Skeletal muscle tissue (tissue), 4 donors: ENCODE data around the gene SERPINB6. TPM values are rescaled to one million over a fixed set of nuclear protein-coding genes. Genes with fewer than 3 reads are reported as not detected.
"Not testable (repeated sequence)": the region's sequence is repeated elsewhere in the genome, so short reads cannot be mapped to it uniquely, and the experiment has no call there.

ENCODE experiments used
- H3K27ac ChIP-seq: one replicate; pipeline ENCODE4 v1.7.0; 2013; ENCODE audit warnings: mild to moderate bottlenecking, low read depth, low read length, inconsistent platforms
- H3K27me3 ChIP-seq, 3 donors: one replicate each; pipeline ENCODE4 v1.7.0; 2013; ENCODE audit warnings: low read length in 3 of 3; ENCODE audit not compliant: control insufficient read depth in 3 of 3, insufficient read depth in 3 of 3
- H3K36me3 ChIP-seq, 3 donors: one replicate each; pipeline ENCODE4 v1.7.0; 2013; ENCODE audit warnings: low read length in 3 of 3; ENCODE audit not compliant: control insufficient read depth in 3 of 3, insufficient read depth in 3 of 3
- H3K4me1 ChIP-seq, 3 donors: one replicate each; pipeline ENCODE4 v1.7.0; 2013; ENCODE audit warnings: low read length in 3 of 3, mild to moderate bottlenecking in 3 of 3; ENCODE audit not compliant: control insufficient read depth in 3 of 3, insufficient read depth in 3 of 3
- H3K4me3 ChIP-seq, 3 donors: one replicate each; pipeline ENCODE4 v1.7.0; 2013; ENCODE audit warnings: low read length in 3 of 3
- H3K9ac ChIP-seq, 3 donors: one replicate each; pipeline ENCODE4 v1.7.0; 2013; ENCODE audit warnings: low read length in 3 of 3, mild to moderate bottlenecking in 3 of 3, moderate library complexity in 2 of 3, low read depth in 1 of 3
- H3K9me3 ChIP-seq, 3 donors: one replicate each; pipeline ENCODE4 v1.7.0; 2013; ENCODE audit warnings: low read length in 3 of 3; ENCODE audit not compliant: control insufficient read depth in 3 of 3
- total RNA-seq: library from RNA; depleted of rRNA; stranded (reverse); fragments of >200 nt; gene quantifications from one replicate; pipeline ENCODE4 v1.2.3, GENCODE V29; 2014
- donor health status: Osteomylitis.

Gene SERPINB6
- total RNA-seq, 1 donor from 2014 or later: 52.7 TPM

DNA sequence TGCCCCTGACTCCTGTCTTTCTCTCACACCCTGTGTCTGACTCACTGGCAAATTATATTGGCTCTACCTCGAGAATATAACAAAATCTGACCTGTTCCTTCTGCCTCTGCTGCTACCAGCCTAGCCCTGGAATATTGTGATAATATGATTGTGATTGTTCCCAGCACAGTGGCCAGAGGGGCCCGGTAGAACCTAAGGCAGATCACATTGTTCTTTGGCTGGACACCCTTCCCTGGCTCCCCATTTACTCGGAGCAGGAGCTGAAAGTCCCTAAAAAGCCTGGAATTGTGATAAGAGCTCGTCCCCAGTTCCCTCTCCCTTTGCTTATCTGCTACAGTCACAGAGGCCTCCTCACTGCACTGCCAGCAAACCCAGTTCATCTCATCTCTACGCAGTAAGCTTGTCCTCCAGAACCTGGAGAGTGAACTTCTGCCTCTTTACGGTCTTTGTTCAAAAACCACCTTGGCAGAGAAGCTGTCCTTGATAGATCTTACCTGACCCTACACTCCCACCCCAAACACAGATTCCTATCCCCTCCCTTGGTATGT, 21.8 kb downstream of the SERPINB6 start:
- H3K27ac ChIP-seq: no peak overlapping the region
- no peak overlapping the region for H3K9ac ChIP-seq
- peaks cover 19 to 25% (median 19%) of the 10 kb centered on the region in 3 donors for H3K4me1 ChIP-seq
- H3K36me3 ChIP-seq: peaks cover 15 to 19% (median 15%) of the 10 kb centered on the region in 3 donors
- no peaks in the 10 kb centered on the region for H3K27me3 ChIP-seq
- H3K9me3 ChIP-seq: no peaks in the 10 kb centered on the region
- H3K4me3 ChIP-seq: no peak overlapping the region

DNA sequence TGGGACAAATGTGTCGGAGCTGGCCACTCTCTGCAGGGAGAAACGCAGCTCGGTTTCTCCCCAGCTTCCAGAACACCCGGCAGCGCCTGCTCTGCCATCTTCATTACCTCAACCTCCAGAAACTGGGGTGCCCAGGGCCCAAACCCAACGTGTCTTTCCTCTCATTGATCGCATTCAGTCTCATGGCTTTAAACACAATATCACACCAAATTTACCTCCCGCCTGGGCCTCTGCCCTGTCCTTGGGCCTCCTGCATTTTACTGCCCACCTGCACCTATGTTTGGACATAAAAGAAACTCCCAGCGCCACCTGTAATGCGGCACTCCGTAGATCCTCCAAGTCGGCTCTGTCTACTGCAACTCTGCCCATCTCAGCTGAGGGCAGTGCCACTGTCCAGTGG, 22.2 kb downstream of the SERPINB6 start:
- H3K36me3 ChIP-seq: peaks cover 15 to 19% (median 15%) of the 10 kb centered on the region in 3 donors
- H3K27ac ChIP-seq: no peak overlapping the region
- no peak overlapping the region for H3K9ac ChIP-seq
- no peaks in the 10 kb centered on the region for H3K27me3 ChIP-seq
- no peaks in the 10 kb centered on the region for H3K9me3 ChIP-seq
- H3K4me1 ChIP-seq: peaks cover 19 to 25% (median 19%) of the 10 kb centered on the region in 3 donors
- no peak overlapping the region for H3K4me3 ChIP-seq

DNA sequence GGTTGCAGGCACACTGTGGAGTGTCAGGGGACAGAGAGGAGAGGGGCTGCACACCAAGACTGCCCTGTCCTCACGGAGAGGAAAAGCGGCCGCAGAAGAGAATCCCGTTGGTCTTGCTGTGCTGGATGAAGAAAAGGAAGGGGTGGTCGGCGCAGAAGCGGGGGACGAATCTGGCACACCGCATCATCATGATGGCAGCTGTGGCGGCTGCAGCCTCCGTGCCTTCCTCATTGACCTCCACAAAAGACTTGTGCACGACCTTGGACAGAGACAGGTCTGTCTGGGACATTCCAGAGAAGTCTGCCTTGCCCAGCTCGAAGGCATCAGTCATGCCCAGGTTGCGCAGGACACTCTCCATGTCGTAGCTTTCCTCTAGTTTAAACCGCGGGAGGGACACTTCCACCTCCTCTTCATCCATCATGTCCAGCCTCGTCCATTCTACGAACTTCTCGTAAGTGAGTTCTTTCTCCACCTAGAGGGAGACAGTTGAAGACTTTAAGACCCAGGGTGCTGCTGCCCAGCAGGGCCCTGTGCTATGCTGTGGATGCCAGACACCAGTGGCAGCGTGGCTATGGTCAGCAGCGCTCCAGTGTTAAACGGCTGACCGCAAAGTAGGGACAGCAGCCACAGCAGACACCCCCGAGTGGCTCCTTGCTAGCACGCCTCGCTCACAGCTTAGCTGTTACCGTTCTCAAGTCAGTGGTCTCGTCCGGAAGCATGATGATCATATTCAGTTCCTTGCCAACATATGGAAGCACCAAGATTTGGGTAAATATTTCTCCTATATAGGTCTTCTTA, 22.9 kb downstream of the SERPINB6 start:
- H3K4me1 ChIP-seq: peaks cover 20 to 25% (median 22%) of the 10 kb centered on the region in 3 donors

DNA sequence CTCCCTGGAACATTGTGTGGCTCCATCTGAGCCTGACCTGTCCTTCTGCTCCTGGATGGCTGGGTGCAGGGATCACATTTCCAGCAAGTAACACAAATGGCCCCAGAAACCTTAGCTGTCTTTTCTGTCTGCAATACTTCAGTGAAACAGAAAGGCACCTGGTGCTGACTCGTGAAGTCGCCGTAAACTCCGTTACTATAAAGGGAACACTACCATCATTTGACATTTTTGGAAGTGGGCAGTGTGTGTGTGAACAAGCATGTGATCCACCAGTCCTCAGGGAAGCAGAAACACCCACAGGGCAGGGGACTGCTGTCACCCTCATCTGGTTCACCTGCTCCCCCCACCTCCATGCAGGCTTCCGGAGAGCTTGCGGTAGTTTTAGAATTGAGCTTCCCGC, 23.9 kb downstream of the SERPINB6 start:
- Histone ChIP-seq H3K4me1 (peaks cover 15 to 29% (median 26%) of the 10 kb centered on the region in 3 donors), H3K36me3 (peaks cover 15 to 19% (median 15%) of the 10 kb centered on the region in 3 donors)

More for the DNA sequence above, 22.9 kb downstream of the SERPINB6 start:
- Histone ChIP-seq H3K4me3 (no peak overlapping the region), H3K9ac (peak overlapping the region in 1 of 3 donors; percentile 72), H3K36me3 (peaks cover 15 to 19% (median 15%) of the 10 kb centered on the region in 3 donors), H3K27me3 (no peaks in the 10 kb centered on the region), H3K9me3 (no peaks in the 10 kb centered on the region), H3K27ac (peak overlapping the region; percentile 61)

DNA sequence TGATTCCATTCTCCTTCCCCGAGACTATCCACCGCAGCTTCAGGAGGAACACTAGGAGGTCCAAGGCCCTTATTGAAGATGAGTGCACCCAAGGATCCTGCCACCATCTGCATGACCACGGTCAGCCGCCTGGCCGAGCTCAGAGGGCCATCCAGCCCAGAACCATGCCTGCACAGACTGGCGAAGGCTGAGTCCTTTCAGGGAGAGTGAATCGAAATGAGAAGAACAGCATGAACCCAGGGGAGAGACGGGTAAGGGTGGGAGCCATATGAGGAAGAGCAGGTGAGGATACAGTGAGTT, 26.3 kb downstream of the SERPINB6 start:
- Histone ChIP-seq H3K36me3 (peaks cover 12 to 15% (median 14%) of the 10 kb centered on the region in 3 donors), H3K27ac (no peak overlapping the region), H3K9me3 (no peaks in the 10 kb centered on the region), H3K4me3 (no peak overlapping the region), H3K9ac (peak overlapping the region in 1 of 3 donors; percentile 25), H3K27me3 (no peaks in the 10 kb centered on the region), H3K4me1 (peaks cover 13 to 30% (median 24%) of the 10 kb centered on the region in 3 donors)

More for the DNA sequence above, 23.9 kb downstream of the SERPINB6 start:
- no peaks in the 10 kb centered on the region for H3K9me3 ChIP-seq
- peak overlapping the region in 2 of 3 donors; percentile 25 to 49 for H3K4me3 ChIP-seq
- H3K9ac ChIP-seq: peak overlapping the region in 2 of 3 donors; percentile 5 to 72
- H3K27me3 ChIP-seq: no peaks in the 10 kb centered on the region
- peak overlapping the region; percentile 61 for H3K27ac ChIP-seq

DNA sequence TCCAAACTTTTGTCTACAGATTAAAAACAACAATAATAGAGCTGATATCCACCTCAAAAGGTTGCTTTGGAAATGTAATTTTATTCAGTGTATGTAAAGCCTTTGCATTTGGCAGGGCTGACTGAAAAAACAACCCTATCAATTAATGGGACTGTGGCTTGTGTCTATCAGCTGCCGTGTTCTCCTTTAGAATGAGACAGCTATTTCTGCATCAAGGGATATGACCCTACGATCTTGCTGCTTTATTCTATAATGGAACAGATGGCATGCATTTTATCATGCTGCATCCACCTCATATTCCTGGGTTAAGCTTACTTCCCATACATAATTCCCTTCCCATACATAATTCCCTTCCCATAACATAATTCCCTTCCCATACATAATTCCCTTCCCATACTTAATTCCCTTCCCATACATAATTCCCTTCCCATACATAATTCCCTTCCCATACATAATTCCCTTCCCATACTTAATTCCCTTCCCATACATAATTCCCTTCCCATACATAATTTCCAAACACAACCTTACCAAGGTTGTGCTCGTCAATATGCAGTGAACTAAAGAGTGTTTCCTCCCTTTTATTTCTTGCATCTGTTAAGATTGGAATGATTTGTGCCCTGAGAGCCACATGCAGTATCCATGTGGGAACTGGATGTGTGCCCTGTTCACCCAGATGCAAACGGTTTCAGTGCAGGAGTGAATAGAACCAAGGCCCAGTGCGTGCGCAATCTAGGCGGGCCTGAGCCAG, 26.8 kb downstream of the SERPINB6 start:
- Histone ChIP-seq H3K4me1 (peaks cover 13 to 30% (median 24%) of the 10 kb centered on the region in 3 donors), H3K27me3 (no peaks in the 10 kb centered on the region), H3K27ac (no peak overlapping the region), H3K9me3 (no peaks in the 10 kb centered on the region), H3K36me3 (peaks cover 12 to 15% (median 14%) of the 10 kb centered on the region in 3 donors), H3K9ac (peak overlapping the region in 2 of 3 donors; percentile 20 to 25), H3K4me3 (no peak overlapping the region)

DNA sequence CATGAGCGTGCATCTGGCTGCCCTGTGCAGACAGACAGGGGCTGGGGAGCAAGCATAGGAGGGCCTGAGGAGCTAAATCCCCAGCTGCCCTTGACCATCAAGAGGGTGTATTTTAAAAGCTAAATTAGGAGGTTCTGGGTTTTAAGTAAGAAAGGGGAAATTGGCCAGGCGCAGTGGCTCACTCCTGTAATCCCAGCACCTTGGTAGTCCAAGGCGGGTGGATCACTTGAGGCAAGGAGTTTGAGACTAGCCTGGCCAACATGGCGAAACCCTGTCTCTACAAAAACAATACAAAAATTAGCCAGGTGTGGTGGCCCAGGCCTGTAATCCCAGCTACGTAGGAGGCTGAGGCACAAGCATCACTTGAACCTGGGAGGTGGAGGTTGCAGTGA, 27.8 kb downstream of the SERPINB6 start:
- no peak overlapping the region for H3K4me3 ChIP-seq
- H3K9ac ChIP-seq: no peak overlapping the region
- H3K4me1 ChIP-seq: peaks cover 13 to 30% (median 24%) of the 10 kb centered on the region in 3 donors
- H3K27ac ChIP-seq: no peak overlapping the region
- H3K27me3 ChIP-seq: no peaks in the 10 kb centered on the region
- H3K9me3 ChIP-seq: no peaks in the 10 kb centered on the region
- H3K36me3 ChIP-seq: peaks cover 9 to 13% (median 11%) of the 10 kb centered on the region in 3 donors

DNA sequence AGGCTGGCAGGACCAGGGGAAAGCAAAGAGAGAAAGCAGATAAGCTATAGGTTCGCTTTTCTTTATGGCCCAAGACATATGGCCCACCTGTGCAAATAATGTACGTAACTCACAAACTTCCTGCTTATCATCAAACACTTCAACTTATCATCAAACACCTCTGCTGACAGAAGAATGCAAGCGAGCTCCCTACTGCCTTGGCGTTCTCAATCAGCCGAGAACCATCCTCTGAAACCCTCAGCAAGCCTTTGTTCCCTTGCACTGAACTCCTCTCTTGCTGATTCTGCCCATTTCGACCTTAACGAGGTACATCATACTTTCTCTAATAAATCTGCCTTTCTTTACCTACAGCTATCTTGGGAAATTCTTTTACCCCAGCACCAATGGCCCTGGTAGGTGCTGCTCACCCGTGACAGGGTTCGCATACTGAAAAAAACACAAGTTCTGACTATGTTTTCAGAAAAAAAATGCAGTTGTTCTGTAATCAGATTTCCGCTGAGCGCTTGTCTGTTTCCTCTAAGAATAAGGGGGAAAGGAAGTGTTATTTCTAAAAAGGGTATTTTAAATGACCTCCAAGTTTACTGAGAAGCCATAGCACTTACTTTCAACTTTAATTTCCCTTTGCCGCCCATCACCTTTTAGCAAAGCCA, 28.3 kb downstream of the SERPINB6 start:
- H3K27ac ChIP-seq: no peak overlapping the region
- peaks cover 0 to under 1% (median 0%) of the 10 kb centered on the region in 3 donors for H3K27me3 ChIP-seq
- H3K4me1 ChIP-seq: peaks cover 13 to 30% (median 23%) of the 10 kb centered on the region in 3 donors
- no peaks in the 10 kb centered on the region for H3K9me3 ChIP-seq
- peaks cover 4 to 8% (median 6%) of the 10 kb centered on the region in 3 donors for H3K36me3 ChIP-seq
- peak overlapping the region in 1 of 3 donors; percentile 5 for H3K4me3 ChIP-seq
- peak overlapping the region in 1 of 3 donors; percentile 8 for H3K9ac ChIP-seq

DNA sequence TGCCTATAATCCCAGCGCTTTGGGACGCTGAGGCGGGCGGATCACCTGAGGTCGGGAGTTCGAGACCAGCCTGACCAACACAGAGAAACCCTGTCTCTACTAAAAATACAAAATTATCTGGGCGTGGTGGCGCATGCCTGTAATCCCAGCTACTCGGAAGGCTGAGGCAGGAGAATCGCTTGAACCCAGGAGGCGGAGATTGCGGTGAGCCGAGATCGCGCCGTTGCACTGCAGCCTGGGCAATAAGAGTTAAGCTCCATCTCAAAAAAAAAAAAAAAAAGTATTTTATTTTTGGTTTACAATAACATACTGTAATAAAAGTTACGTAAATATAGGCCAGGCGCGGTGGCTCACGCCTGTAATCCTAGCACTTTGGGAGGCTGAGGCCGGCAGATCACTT, 29.3 kb downstream of the SERPINB6 start:
- not testable (repeated sequence) for H3K9ac ChIP-seq, H3K27ac ChIP-seq, H3K4me3 ChIP-seq, H3K36me3 ChIP-seq, H3K27me3 ChIP-seq, H3K9me3 ChIP-seq
- H3K4me1 ChIP-seq: peaks cover 6 to 22% (median 14%) of the 10 kb centered on the region in 3 donors
